ENCODE results near the gene GRB7. TPM values are rescaled to one million over a fixed set of nuclear protein-coding genes. Genes with fewer than 3 reads are reported as not detected.
"Not testable (repeated sequence)": the region's sequence is repeated elsewhere in the genome, so short reads cannot be mapped to it uniquely, and the experiment has no call there.

The GRB7 gene
- total RNA-seq, 2 donors from 2014 or later: 3.5 to 6.0 TPM

DNA sequence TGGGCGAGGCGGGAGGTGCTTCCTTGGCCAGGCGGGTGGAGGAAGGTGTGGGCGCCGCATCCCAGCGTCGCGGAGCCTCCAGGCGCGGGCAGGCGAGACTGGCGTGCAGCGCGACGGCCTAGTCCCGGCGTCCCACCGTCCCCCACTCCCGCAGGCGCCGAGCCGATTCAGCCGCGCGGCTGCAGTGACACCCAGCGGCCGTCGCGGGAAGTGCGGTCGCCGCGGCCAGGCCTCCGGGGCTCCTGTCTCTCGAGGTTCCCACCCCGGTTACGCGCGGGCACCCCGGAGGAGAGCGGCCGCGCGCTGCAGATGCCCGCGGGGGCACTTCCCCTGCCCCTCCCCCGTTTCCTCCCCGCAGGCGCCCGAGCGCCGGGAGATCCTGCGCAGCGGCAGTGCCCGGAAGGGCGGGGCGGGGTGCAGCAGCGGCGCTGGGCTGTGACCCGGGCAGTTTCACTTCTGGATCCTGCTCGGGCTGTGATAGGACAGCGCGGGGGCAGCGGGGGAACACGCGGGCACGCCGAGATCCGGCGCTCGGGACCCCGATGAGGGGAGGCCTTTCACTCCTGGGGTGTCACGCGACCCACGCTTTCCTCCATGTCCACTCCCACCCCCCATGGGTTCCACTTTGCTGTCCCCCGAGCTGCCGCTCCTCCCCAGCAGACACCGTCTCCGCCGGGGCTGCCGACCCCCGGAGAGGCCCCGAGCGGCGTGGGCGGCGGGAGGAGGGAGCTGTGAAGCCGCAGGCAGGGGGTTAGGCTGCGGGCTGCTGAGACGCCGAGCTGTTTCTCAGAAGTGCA, 16.6 kb downstream of the GRB7 start:
- Mint-ChIP-seq H3K27ac (no peak overlapping the region), H3K27me3 (ENCODE audit: low read depth) (no peaks in the 10 kb centered on the region), H3K9me3 (no peaks in the 10 kb centered on the region), H3K4me1 (ENCODE audit: low read depth) (peaks cover 71% of the 10 kb centered on the region), H3K36me3 (ENCODE audit: insufficient read depth in 2 of 2) (no peaks in the 10 kb centered on the region), H3K4me3 (peak overlapping the region; percentile 78 to 84)
- peak; percentile 82 to 83 for ATAC-seq (replicated peaks in 1 of 2)
- DNase-seq: peak; percentile 98 to 99

DNA sequence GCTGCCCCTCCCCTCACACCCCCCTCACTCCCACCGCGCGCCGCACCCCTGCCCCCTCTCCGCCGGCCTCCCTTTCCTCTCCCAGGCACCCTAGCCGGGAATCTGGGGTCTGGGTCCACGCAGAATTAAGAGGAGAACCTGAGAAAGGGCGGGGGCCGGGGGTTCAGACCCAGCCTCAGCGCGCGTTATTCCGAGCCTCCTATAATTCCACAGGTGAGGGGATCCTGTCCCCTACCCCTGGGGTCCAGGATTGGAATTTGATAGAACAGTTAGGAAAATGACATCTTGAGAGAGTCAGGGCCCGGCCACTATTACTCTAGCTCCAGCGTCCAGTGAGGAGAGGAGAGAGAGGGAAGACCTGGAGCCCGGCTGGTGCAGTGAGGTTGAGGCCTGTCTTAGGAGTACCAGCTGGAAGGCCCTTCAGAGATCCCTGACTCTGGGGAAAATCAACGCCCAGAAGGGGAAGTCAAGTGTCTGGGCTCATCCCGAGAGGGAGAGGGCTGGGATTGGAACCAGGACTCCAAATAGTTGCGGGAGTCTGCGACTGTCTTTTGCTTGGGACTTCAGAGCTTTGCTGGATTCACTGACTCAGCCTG, 17.3 kb downstream of the GRB7 start:
- Mint-ChIP-seq H3K9me3 (no peaks in the 10 kb centered on the region), H3K36me3 (ENCODE audit: insufficient read depth in 2 of 2) (no peaks in the 10 kb centered on the region), H3K27ac (peak overlapping the region; percentile 76), H3K4me3 (peak overlapping the region; percentile 72 to 78), H3K27me3 (ENCODE audit: low read depth) (no peaks in the 10 kb centered on the region), H3K4me1 (ENCODE audit: low read depth) (peaks cover 78% of the 10 kb centered on the region)
- DNase-seq (no peak), ATAC-seq (replicated peaks in 1 of 2) (no peak)

DNA sequence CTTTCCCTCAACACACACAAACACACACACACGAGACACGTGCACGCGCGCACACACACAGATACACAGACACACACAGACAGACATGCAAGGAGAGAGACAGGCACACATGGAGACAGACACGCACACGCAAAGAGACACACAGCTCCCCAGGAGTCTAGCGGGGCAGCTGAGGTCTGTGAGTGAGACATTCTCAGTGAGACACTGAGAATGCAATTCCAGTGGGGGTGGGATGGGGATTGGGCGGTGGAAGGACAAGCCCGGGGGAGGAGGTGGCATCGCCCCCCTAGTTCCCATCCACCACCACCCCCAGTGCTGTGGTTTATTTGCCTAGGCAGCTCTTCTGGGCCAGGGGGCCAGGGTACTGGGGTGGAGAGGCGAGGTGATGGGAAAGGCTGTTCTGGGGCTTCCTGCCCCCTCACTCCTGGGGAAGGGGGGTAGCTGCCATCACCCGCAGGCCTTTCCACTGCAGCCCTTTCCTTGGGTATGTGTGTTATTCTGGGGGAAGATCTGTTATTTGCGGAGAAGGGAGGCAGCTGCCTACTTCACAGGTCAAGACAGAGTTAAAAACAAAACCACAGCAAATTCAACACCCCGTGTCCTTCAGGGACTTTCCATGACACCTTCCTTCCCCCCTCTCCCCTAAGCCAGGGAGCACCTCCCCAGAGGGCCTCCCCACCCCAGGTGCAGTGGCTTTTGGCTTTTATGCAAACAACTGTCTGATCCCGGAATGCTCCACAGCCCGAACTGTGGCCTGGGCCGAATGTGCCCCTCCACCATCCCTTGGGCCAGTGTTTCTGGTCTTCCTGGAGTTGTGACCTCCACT, 18.0 kb downstream of the GRB7 start:
- ATAC-seq (replicated peaks in 1 of 2) (no peak), DNase-seq (peak in 1 of 2 donors; percentile 42)
- peaks cover 0 to under 1% of the 10 kb centered on the region in 2 donors for H3K36me3 Mint-ChIP-seq (ENCODE audit: insufficient read depth in 2 of 2)
- peak overlapping the region; percentile 78 to 82 for H3K4me3 Mint-ChIP-seq
- H3K27me3 Mint-ChIP-seq (ENCODE audit: low read depth): no peaks in the 10 kb centered on the region
- peaks cover 80% of the 10 kb centered on the region for H3K4me1 Mint-ChIP-seq (ENCODE audit: low read depth)
- H3K9me3 Mint-ChIP-seq: no peaks in the 10 kb centered on the region
- H3K27ac Mint-ChIP-seq: peak overlapping the region; percentile 26

DNA sequence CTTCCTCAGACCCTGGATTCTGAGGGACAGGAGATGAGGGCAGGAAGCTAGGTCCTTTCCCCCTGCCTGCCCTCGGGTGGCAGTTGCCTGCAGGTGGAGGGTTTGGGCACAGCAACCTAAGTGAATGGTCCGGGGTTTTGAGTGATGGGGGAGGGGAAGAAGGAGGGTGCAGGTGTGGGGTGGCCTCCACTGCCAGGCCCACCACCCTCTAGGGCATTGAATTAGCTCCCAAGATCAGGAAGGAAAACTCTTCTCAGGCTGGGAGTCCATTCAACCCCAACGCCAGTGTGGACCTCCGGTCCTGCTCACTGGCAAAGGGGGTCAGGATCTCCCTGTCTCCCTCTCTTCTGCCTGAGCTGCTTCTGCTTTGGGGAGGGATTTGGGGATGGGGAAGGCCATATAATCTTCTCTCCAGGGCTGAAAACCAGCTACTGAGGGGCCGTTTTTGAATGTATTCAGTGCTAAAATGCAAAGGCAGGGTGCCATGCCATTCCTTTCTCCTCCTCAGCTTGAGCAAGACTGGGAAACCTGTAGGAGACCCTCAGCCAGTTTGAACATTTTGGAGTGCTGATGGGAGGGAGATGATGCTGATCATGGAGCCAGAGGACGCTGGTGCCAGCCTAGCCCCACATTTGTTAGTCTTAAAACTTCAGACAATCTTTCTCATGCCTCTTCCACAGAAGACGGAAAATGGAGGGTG, 18.8 kb downstream of the GRB7 start:
- Mint-ChIP-seq H3K27ac (peak overlapping the region; percentile 93), H3K4me1 (ENCODE audit: low read depth) (peaks cover 80% of the 10 kb centered on the region), H3K36me3 (ENCODE audit: insufficient read depth in 2 of 2) (peaks cover 3% of the 10 kb centered on the region in 2 donors), H3K9me3 (no peaks in the 10 kb centered on the region), H3K4me3 (peak overlapping the region; percentile 78 to 82), H3K27me3 (ENCODE audit: low read depth) (no peaks in the 10 kb centered on the region)
- ATAC-seq (replicated peaks in 1 of 2) (no peak), DNase-seq (peak in 1 of 2 donors; percentile 0)

DNA sequence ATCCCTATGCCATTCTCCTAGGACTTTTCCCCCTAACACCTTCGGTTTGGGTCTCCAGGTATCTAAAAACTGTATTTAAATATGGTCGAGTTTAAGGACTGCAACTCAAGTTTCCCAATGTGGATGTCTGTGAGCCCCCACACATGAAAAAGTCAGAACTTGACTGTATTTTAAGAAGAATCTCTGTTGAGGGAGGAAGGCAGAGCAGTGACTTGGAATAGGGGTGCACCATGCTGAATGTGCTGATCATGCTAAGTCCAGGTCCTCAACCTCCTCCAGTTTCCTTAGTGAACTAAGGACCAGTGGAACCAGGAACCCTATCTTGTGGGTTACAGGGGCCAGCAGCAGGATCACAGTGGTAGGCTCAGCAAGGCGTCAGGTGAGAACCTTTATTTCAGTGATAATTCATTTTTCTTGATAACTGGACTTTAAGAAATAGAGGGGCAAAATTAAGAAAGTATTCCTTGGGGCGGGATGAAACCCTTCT, 19.5 kb downstream of the GRB7 start:
- no peak for DNase-seq

DNA sequence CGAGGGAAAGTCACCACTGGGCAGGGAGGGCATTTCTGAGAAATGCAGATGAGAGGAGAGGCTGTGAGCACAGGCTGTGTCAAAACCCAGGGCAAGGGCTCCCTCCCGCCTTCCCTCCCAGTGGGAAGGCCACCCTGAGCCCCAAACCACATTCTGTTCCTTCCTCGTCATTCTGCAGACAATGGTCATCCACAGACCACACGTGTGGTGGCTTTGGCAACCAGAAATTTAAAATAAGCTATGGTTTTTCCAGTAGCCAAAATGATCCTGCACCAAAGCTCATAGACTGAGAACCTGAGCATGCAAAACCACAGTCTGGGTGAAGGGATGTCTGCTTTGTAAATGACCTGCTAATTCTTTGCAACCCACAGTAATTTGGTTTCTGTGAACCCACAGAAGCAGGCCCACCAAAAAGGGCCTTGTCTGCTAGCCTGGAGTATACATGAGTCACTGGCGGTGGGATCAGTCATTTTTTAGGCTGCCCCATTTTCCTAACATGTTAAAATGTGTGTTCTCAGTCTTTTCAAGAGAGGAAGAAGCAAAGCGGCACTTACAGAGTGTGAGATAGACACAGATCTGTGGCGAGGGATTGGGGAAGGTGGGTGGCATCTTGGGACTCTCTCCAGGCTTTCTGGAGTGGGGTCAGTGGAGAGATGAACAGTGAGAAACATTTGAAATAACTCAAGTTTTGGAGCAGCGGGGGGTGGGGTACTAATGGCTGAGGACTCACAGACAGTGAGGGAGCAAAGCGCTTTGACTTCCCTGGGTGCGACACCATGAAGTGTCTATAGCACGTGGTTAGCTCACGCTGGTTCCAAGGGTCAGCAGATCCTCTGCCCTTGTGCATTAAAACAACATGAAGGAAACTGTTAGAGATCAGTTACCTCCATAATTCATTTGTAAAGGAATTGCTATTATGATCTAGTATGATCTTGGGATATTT, 20.5 kb downstream of the GRB7 start:
- H3K4me1 Mint-ChIP-seq (ENCODE audit: low read depth): peaks cover 81% of the 10 kb centered on the region
- ATAC-seq (replicated peaks in 1 of 2): peak; percentile 36 to 47
- DNase-seq: peak; percentile 74 to 76
- no peaks in the 10 kb centered on the region for H3K27me3 Mint-ChIP-seq (ENCODE audit: low read depth)
- peaks cover 3 to 5% of the 10 kb centered on the region in 2 donors for H3K36me3 Mint-ChIP-seq (ENCODE audit: insufficient read depth in 2 of 2)
- H3K27ac Mint-ChIP-seq: peak overlapping the region; percentile 93
- no peaks in the 10 kb centered on the region for H3K9me3 Mint-ChIP-seq
- H3K4me3 Mint-ChIP-seq: peak overlapping the region; percentile 72 to 82

More for the DNA sequence above, 19.5 kb downstream of the GRB7 start:
- peak overlapping the region; percentile 72 to 82 for H3K4me3 Mint-ChIP-seq
- peaks cover 79% of the 10 kb centered on the region for H3K4me1 Mint-ChIP-seq (ENCODE audit: low read depth)
- no peaks in the 10 kb centered on the region for H3K27me3 Mint-ChIP-seq (ENCODE audit: low read depth)
- no peak for ATAC-seq (replicated peaks in 1 of 2)
- H3K9me3 Mint-ChIP-seq: no peaks in the 10 kb centered on the region
- peaks cover 3% of the 10 kb centered on the region in 2 donors for H3K36me3 Mint-ChIP-seq (ENCODE audit: insufficient read depth in 2 of 2)
- peak overlapping the region; percentile 93 for H3K27ac Mint-ChIP-seq

DNA sequence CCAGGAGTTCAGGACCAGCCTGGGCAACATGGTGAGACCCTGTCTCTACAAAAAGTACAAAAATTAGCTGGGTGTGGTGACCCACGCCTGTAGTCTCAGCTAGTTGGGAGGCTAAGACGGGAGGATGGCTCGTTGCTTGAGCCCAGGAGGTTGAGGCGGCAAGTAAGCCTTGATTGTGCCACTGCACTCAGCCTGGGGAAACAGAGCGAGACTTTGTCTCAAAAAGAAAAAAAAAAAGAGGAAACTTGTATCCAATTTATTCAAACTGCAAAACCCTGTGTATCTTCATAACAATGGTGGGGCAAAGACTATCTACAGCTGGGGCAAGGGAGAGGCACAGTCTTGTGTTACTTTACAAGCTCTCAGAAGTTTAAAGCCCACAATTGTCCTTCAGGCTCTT, 21.5 kb downstream of the GRB7 start:
- H3K4me3 Mint-ChIP-seq: peak overlapping the region; percentile 72 to 82
- DNase-seq: no peak
- peak overlapping the region; percentile 93 for H3K27ac Mint-ChIP-seq
- H3K4me1 Mint-ChIP-seq (ENCODE audit: low read depth): peaks cover 82% of the 10 kb centered on the region
- H3K27me3 Mint-ChIP-seq (ENCODE audit: low read depth): no peaks in the 10 kb centered on the region
- no peak for ATAC-seq (replicated peaks in 1 of 2)
- no peaks in the 10 kb centered on the region for H3K9me3 Mint-ChIP-seq
- peaks cover 4 to 5% of the 10 kb centered on the region in 2 donors for H3K36me3 Mint-ChIP-seq (ENCODE audit: insufficient read depth in 2 of 2)

DNA sequence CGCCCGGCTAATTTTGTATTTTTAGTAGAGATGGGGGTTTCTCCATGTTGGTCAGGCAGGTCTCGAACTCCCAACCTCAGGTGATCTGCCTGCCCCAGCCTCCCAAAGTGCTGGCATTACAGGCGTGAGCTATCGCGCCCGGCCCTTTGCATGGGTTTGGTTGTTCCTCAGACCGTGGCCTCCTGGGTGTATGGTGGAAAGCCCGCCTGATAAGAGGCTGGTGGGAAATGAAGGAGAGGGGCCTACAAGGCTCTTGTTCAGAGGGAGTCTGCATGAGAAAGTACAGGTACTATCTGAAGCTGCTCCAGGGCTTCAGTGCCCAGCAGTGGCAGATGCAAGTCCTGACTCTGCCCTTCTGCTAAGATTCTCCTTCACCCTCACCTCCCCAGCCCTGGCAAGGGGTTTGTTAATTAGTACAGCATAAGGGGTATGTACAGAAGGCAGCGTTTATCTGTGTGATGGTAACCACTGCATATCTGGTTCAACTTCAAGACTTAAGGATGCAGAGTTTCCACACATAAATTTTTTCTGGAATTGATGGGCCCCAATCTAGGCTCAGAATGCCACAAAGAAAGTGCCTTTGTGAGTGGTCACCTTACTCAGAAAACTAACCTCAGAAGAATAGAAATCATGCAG, 24.2 kb downstream of the GRB7 start:
- ATAC-seq (replicated peaks in 1 of 2) (peak; percentile 41 to 44), DNase-seq (no peak)
- no peaks in the 10 kb centered on the region for H3K27me3 Mint-ChIP-seq (ENCODE audit: low read depth)
- H3K36me3 Mint-ChIP-seq (ENCODE audit: insufficient read depth in 2 of 2): peaks cover 21 to 29% of the 10 kb centered on the region in 2 donors
- peak overlapping the region; percentile 72 for H3K27ac Mint-ChIP-seq
- no peaks in the 10 kb centered on the region for H3K9me3 Mint-ChIP-seq
- peak overlapping the region; percentile 31 to 55 for H3K4me3 Mint-ChIP-seq
- H3K4me1 Mint-ChIP-seq (ENCODE audit: low read depth): peaks cover 85% of the 10 kb centered on the region

DNA sequence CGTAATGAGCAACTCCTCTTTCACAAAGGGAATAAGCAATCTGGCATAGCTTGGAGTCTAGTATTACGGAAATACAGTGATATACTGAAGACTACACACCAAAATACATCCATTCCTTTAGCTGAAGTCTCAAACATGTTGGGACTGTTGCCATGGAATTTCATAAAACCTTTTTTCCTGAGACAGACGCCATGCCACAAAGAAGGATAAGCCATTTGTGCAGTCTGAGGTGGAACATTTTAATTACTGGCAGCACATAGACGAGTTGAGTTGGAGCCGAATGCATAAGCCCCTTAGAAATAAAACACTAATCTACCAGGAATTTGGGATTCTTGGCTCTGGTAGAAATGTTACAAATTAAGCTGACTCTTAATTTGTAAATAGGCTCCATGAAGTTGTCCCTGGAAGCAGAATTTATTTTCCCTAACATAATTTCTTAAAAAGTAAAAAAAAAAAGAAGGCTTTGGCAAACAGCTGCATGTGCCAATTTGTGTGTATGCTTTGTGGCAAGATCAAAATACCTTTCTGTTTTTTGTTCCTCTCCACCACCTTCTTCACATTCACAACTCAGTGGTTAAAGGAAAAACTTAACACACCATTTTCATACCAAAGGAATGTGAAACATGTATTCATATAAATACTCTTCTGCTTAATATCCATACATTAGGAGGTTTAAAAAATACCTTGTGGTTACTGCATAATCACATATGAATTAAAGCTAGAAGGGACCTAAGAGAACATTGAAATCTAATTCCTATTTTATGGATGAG, 25.5 kb downstream of the GRB7 start:
- peak overlapping the region; percentile 36 for H3K27ac Mint-ChIP-seq
- no peaks in the 10 kb centered on the region for H3K27me3 Mint-ChIP-seq (ENCODE audit: low read depth)
- no peak for DNase-seq
- peak overlapping the region in 1 of 2 donors; percentile 15 for H3K4me3 Mint-ChIP-seq
- ATAC-seq (replicated peaks in 1 of 2): no peak
- H3K9me3 Mint-ChIP-seq: no peaks in the 10 kb centered on the region
- peaks cover 23 to 36% of the 10 kb centered on the region in 2 donors for H3K36me3 Mint-ChIP-seq (ENCODE audit: insufficient read depth in 2 of 2)
- peaks cover 85% of the 10 kb centered on the region for H3K4me1 Mint-ChIP-seq (ENCODE audit: low read depth)

DNA sequence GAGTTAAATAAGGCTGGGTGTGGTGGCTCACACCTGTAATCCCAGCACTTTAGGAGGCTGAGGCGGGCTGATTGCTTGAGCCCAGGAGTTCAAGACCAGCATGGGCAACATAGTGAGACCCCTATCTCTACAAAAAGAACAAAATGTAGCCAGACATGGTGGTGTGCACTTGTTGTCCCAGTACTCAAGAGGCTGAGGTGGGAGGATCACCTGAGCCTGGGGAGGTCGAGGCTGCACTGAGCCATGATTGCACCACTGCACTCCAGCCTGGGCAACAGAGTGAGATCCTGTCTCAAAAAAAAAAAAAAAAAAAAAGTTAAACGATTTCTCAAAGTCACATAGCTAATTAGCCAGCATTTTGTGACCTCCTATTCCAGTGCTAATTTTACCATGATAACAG, 26.4 kb downstream of the GRB7 start:
- H3K27me3 Mint-ChIP-seq (ENCODE audit: low read depth); H3K4me3 Mint-ChIP-seq; ATAC-seq (replicated peaks in 1 of 2); H3K9me3 Mint-ChIP-seq; H3K27ac Mint-ChIP-seq; DNase-seq: not testable (repeated sequence)
- Mint-ChIP-seq H3K4me1 (ENCODE audit: low read depth) (peaks cover 85% of the 10 kb centered on the region), H3K36me3 (ENCODE audit: insufficient read depth in 2 of 2) (peaks cover 24 to 42% of the 10 kb centered on the region in 2 donors)

DNA sequence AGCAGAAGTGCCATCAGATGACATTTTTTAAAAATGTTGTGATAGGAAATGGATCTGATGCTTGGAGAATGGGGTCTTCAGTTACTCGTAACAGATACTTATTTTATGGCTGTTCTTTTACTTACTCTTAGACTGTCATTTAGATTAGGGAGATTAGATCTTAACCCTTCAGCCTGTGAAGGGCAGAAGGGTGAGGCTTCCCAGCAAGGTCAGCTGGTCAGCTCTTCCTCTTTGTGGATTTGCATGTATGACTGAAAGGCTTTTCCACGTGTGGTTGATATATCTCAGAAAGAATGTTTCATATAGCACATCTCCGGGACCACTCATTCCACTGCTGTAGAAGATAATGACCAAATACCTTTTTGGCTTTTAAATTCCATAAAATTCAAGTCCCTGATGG, 27.4 kb downstream of the GRB7 start:
- no peak for DNase-seq
- peak overlapping the region in 1 of 2 donors; percentile 31 for H3K4me3 Mint-ChIP-seq
- peaks cover 85% of the 10 kb centered on the region for H3K4me1 Mint-ChIP-seq (ENCODE audit: low read depth)
- no peaks in the 10 kb centered on the region for H3K9me3 Mint-ChIP-seq
- H3K36me3 Mint-ChIP-seq (ENCODE audit: insufficient read depth in 2 of 2): peaks cover 25 to 42% of the 10 kb centered on the region in 2 donors
- peak overlapping the region; percentile 82 for H3K27ac Mint-ChIP-seq
- no peaks in the 10 kb centered on the region for H3K27me3 Mint-ChIP-seq (ENCODE audit: low read depth)
- no peak for ATAC-seq (replicated peaks in 1 of 2)
